ENCODE measurements around the gene HOXD13.
A peak's percentile ranks its signal among the peaks of the same experiment; 100 is the strongest.

Gene HOXD13

GRCh38 chr2:176092270-176093144, at the start of gene HOXD13:
Gene HOXD13 (plus strand): TSS chr2:176092721. CDS start chr2:176092891, 170 bp downstream.
- Mint-ChIP-seq H3K4me1 (peaks cover 26% of the 10 kb centered on the region), H3K27ac (no peak within 1 kb of the TSS), H3K4me3 (peak within 1 kb of the TSS; percentile 75 to 82 (median 78)), H3K27me3 (ENCODE audit: low read depth) (peaks cover 96% of the 10 kb centered on the region), H3K9me3 (no peaks in the 10 kb centered on the region), H3K36me3 (ENCODE audit: low read depth) (no peaks in the 10 kb centered on the region)
- TF ChIP-seq CTCF (IDR thresholded peaks at IDR 0.05; ENCODE audit: unreplicated experiment in 3 of 3) = no peak

- Mint-ChIP-seq H3K27ac (no peak overlapping the region), H3K27me3 (ENCODE audit: low read depth) (peaks cover 47% of the 10 kb centered on the region), H3K4me3 (no peak overlapping the region), H3K4me1 (no peaks in the 10 kb centered on the region), H3K9me3 (no peaks in the 10 kb centered on the region), H3K36me3 (ENCODE audit: low read depth) (no peaks in the 10 kb centered on the region)
- no peak for TF ChIP-seq CTCF (IDR thresholded peaks at IDR 0.05; ENCODE audit: unreplicated experiment in 3 of 3)
Observed at GRCh38 chr2:176056406-176056805, 36.1 kb upstream of the HOXD13 start.

GRCh38 chr2:176063958-176064357, 28.6 kb upstream of the HOXD13 start:
- H3K27ac Mint-ChIP-seq = no peak overlapping the region
- H3K36me3 Mint-ChIP-seq (ENCODE audit: low read depth) = no peaks in the 10 kb centered on the region
- peaks cover 93% of the 10 kb centered on the region for H3K27me3 Mint-ChIP-seq (ENCODE audit: low read depth)
- peaks cover 4% of the 10 kb centered on the region for H3K9me3 Mint-ChIP-seq
- peaks cover 5% of the 10 kb centered on the region for H3K4me1 Mint-ChIP-seq
- TF ChIP-seq CTCF (IDR thresholded peaks at IDR 0.05; ENCODE audit: unreplicated experiment in 3 of 3) = no peak
- H3K4me3 Mint-ChIP-seq = no peak overlapping the region

GRCh38 chr2:176066645-176067588, 25.6 kb upstream of the HOXD13 start:
- H3K9me3 Mint-ChIP-seq = peaks cover 6% of the 10 kb centered on the region
- H3K36me3 Mint-ChIP-seq (ENCODE audit: low read depth) = no peaks in the 10 kb centered on the region
- H3K4me1 Mint-ChIP-seq = peaks cover 5% of the 10 kb centered on the region
- H3K27ac Mint-ChIP-seq = no peak overlapping the region
- peaks cover 100% of the 10 kb centered on the region for H3K27me3 Mint-ChIP-seq (ENCODE audit: low read depth)
- TF ChIP-seq CTCF (IDR thresholded peaks at IDR 0.05; ENCODE audit: unreplicated experiment in 3 of 3) = no peak
- H3K4me3 Mint-ChIP-seq = peak overlapping the region; percentile 62 to 72 (median 69)

GRCh38 chr2:176067589-176068418, 24.7 kb upstream of the HOXD13 start:
- peaks cover 5% of the 10 kb centered on the region for H3K4me1 Mint-ChIP-seq
- H3K4me3 Mint-ChIP-seq = peak overlapping the region; percentile 62 to 72 (median 69)
- H3K36me3 Mint-ChIP-seq (ENCODE audit: low read depth) = no peaks in the 10 kb centered on the region
- H3K27ac Mint-ChIP-seq = no peak overlapping the region
- H3K9me3 Mint-ChIP-seq = peaks cover 6% of the 10 kb centered on the region
- no peak for TF ChIP-seq CTCF (IDR thresholded peaks at IDR 0.05; ENCODE audit: unreplicated experiment in 3 of 3)
- peaks cover 100% of the 10 kb centered on the region for H3K27me3 Mint-ChIP-seq (ENCODE audit: low read depth)

All from nephron (organoid).